Measurements from ENCODE around the gene PCED1B.
"Not testable (repeated sequence)": the region's sequence is repeated elsewhere in the genome, so short reads cannot be mapped to it uniquely, and the experiment has no call there.

PCED1B gene

GRCh38 chr12:47276253-47276620 is 196.8 kb downstream of the PCED1B start:
- Mint-ChIP-seq H3K27me3 (no peaks in the 10 kb centered on the region), H3K4me3 (peak overlapping the region; percentile 33), H3K9me3 (peaks cover 5% of the 10 kb centered on the region), H3K36me3 (peaks cover 13% of the 10 kb centered on the region), H3K4me1 (peaks cover 83% of the 10 kb centered on the region), H3K27ac (peak overlapping the region; percentile 95)
- CTCF ChIA-PET = interaction anchor here (1.1 to 1.8 kb wide), 3 partner anchors 31 to 122 kb away, joined by 4 to 10 read pairs (median 8); no protein-coding TSS in a partner anchor
- DNase-seq = no peak

GRCh38 chr12:47276621-47277309 is 197.3 kb downstream of the PCED1B start:
- peak overlapping the region; percentile 33 for H3K4me3 Mint-ChIP-seq
- H3K9me3 Mint-ChIP-seq = peaks cover 8% of the 10 kb centered on the region
- DNase-seq = peak; percentile 78
- peaks cover 13% of the 10 kb centered on the region for H3K36me3 Mint-ChIP-seq
- no peaks in the 10 kb centered on the region for H3K27me3 Mint-ChIP-seq
- CTCF ChIA-PET = interaction anchor here (0.8 to 1.8 kb wide), 7 partner anchors 9 to 197 kb away, joined by 3 to 10 read pairs (median 4); partner anchors contain the start of genes AMIGO2 and PCED1B
- H3K4me1 Mint-ChIP-seq = peaks cover 82% of the 10 kb centered on the region
- H3K27ac Mint-ChIP-seq = peak overlapping the region; percentile 95

- no peak for DNase-seq
- CTCF ChIA-PET = interaction anchor here (1.0 to 1.8 kb wide), 3 partner anchors 29 to 198 kb away, joined by 3 to 10 read pairs (median 4); partner anchors contain the start of genes AMIGO2 and PCED1B
- Mint-ChIP-seq H3K27ac (peak overlapping the region; percentile 95), H3K4me3 (no peak overlapping the region), H3K9me3 (peaks cover 9% of the 10 kb centered on the region), H3K36me3 (peaks cover 13% of the 10 kb centered on the region), H3K4me1 (peaks cover 79% of the 10 kb centered on the region), H3K27me3 (no peaks in the 10 kb centered on the region)
Observed at GRCh38 chr12:47277972-47278448, 198.6 kb downstream of the PCED1B start.

- H3K4me1 Mint-ChIP-seq = peaks cover 65% of the 10 kb centered on the region
- H3K27me3 Mint-ChIP-seq, CTCF ChIA-PET, H3K27ac Mint-ChIP-seq, H3K4me3 Mint-ChIP-seq, H3K9me3 Mint-ChIP-seq, DNase-seq, H3K36me3 Mint-ChIP-seq: not testable (repeated sequence)
Observed at GRCh38 chr12:47279758-47280157, 200.3 kb downstream of the PCED1B start.

GRCh38 chr12:47280543-47281300 is 201.3 kb downstream of the PCED1B start:
- Mint-ChIP-seq H3K4me3 (no peak overlapping the region), H3K27me3 (no peaks in the 10 kb centered on the region), H3K27ac (peak overlapping the region; percentile 30), H3K4me1 (peaks cover 56% of the 10 kb centered on the region), H3K9me3 (peaks cover 9% of the 10 kb centered on the region), H3K36me3 (peaks cover 6% of the 10 kb centered on the region)
- CTCF ChIA-PET = interaction anchor here (0.6 to 1.0 kb wide), 3 partner anchors 8 to 26 kb away, joined by 3 read pairs; no protein-coding TSS in a partner anchor
- DNase-seq = no peak

GRCh38 chr12:47281667-47282171 is 202.3 kb downstream of the PCED1B start:
- Mint-ChIP-seq H3K27ac (peak overlapping the region; percentile 30), H3K9me3 (peaks cover 9% of the 10 kb centered on the region), H3K4me1 (peaks cover 47% of the 10 kb centered on the region), H3K27me3 (no peaks in the 10 kb centered on the region), H3K36me3 (peaks cover 6% of the 10 kb centered on the region), H3K4me3 (no peak overlapping the region)
- DNase-seq = no peak
- CTCF ChIA-PET = interaction anchor here (1.4 kb wide), 1 partner anchor 14 kb away, joined by 3 read pairs; no protein-coding TSS in a partner anchor

GRCh38 chr12:47282206-47282605 is 202.8 kb downstream of the PCED1B start:
- Mint-ChIP-seq H3K27ac (no peak overlapping the region), H3K36me3 (peaks cover 6% of the 10 kb centered on the region), H3K27me3 (no peaks in the 10 kb centered on the region), H3K4me1 (peaks cover 42% of the 10 kb centered on the region), H3K9me3 (peaks cover 9% of the 10 kb centered on the region), H3K4me3 (no peak overlapping the region)
- CTCF ChIA-PET = interaction anchor here (1.4 kb wide), 1 partner anchor 14 kb away, joined by 3 read pairs; no protein-coding TSS in a partner anchor
- no peak for DNase-seq
